ENCODE results near the gene HDAC9.

GRCh38 chr7:18497082-18497481 lies 1.5 kb downstream of the HDAC9 start:
- no peak for TF ChIP-seq POLR2AphosphoS5 (IDR thresholded peaks at IDR 0.05; ENCODE audit: low read depth, low read length)
- no peak for TF ChIP-seq POLR2A (IDR thresholded peaks at IDR 0.05; ENCODE audit: low read depth, low read length)

Data from GM12892 (cell line).